Neural cell (in vitro differentiated cells): Measurements from ENCODE around the gene SLC25A23. TPM values are rescaled to one million over a fixed set of nuclear protein-coding genes. Genes with fewer than 3 reads are reported as not detected.

Source experiments
- H2AFZ ChIP-seq: fragments of 200-600, 300-800 bp; sonication (generic), shearing (Covaris generic); 2 replicates; pipeline ENCODE4 v1.6.0; 2014; ENCODE audit warnings: low read depth, mild to moderate bottlenecking, antibody characterized with exemption, low read length, moderate library complexity
- H3F3A ChIP-seq: fragments of 200-600 bp; shearing (Covaris generic); 2 replicates; pipeline ENCODE4 v1.6.1; 2016; ENCODE audit warnings: mild to moderate bottlenecking, moderate library complexity, mixed read lengths, antibody characterized with exemption, low read length; ENCODE audit not compliant: insufficient read depth, poor library complexity, severe bottlenecking
- H3K27ac ChIP-seq: fragments of 200-600, 300-800 bp; sonication (generic), shearing (Covaris generic); 2 replicates; pipeline ENCODE4 v1.5.1; 2014; ENCODE audit warnings: mild to moderate bottlenecking, low read length, moderate library complexity
- H3K27me3 ChIP-seq: fragments of 300-800, 200-600 bp; sonication (generic), shearing (Covaris generic); 2 replicates; pipeline ENCODE4 v1.6.0; 2014; ENCODE audit warnings: mild to moderate bottlenecking, low read depth, low read length, moderate library complexity; ENCODE audit not compliant: insufficient read depth
- H3K36me3 ChIP-seq: fragments of 300-800, 200-600 bp; sonication (generic), shearing (Covaris generic); 2 replicates; pipeline ENCODE4 v1.5.1; 2014; ENCODE audit warnings: mild to moderate bottlenecking, antibody characterized with exemption, low read length, moderate library complexity; ENCODE audit not compliant: insufficient read depth
- H3K4me2 ChIP-seq: fragments of 300-800, 200-600 bp; sonication (generic), shearing (Covaris generic); 2 replicates; pipeline ENCODE4 v1.6.0; 2014; ENCODE audit warnings: mild to moderate bottlenecking, low read length
- H3K4me3 ChIP-seq: fragments of 300-800, 200-600 bp; sonication (generic), shearing (Covaris generic); 2 replicates; pipeline ENCODE4 v1.5.1; 2014; ENCODE audit warnings: mild to moderate bottlenecking, low read length, moderate library complexity
- H3K79me2 ChIP-seq: fragments of 200-600 bp; shearing (Covaris generic); replicated peaks from 2 replicates; pipeline ENCODE4 v1.6.0; 2014; ENCODE audit warnings: mild to moderate bottlenecking, low read length, moderate library complexity; ENCODE audit not compliant: insufficient read depth
- H3K9ac ChIP-seq: fragments of 300-800, 200-600 bp; sonication (generic), shearing (Covaris generic); 2 replicates; pipeline ENCODE4 v1.6.1; 2016; ENCODE audit warnings: mild to moderate bottlenecking, low read length, mixed read lengths
- H3K9me2 ChIP-seq: fragments of 200-600 bp; shearing (Covaris generic); 2 replicates; pipeline ENCODE4 v1.6.1; 2016; ENCODE audit warnings: mild to moderate bottlenecking, low read length, mixed read lengths; ENCODE audit not compliant: insufficient read depth
- H3K9me3 ChIP-seq: fragments of 200-600, 300-800 bp; sonication (generic), shearing (Covaris generic); 2 replicates; pipeline ENCODE4 v1.6.1; 2016; ENCODE audit warnings: mild to moderate bottlenecking, mixed run types, low read length, moderate library complexity, mixed read lengths
- H4K20me1 ChIP-seq: fragments of 200-600 bp; shearing (Covaris generic); 2 replicates; pipeline ENCODE4 v1.6.1; 2016; ENCODE audit warnings: mild to moderate bottlenecking, mixed run types; ENCODE audit not compliant: insufficient read depth
- CTCF ChIP-seq: fragments of 450-650 bp; IDR thresholded peaks from 2 replicates; pipeline ENCODE4 v1.5.1; 2014; ENCODE audit warnings: antibody characterized with exemption, mild to moderate bottlenecking, moderate library complexity; ENCODE audit not compliant: poor library complexity, severe bottlenecking
- EP300 ChIP-seq: fragments of 450-650 bp; conservative IDR thresholded peaks from 2 replicates; pipeline ENCODE4 v1.6.1; 2014; ENCODE audit warnings: antibody characterized with exemption, mild to moderate bottlenecking, moderate library complexity; ENCODE audit not compliant: poor library complexity, severe bottlenecking
- EZH2 ChIP-seq: fragments of 200-600, 300-800 bp; shearing (Covaris generic), sonication (generic); IDR thresholded peaks from 2 replicates; pipeline ENCODE4 v1.6.1; 2014; ENCODE audit warnings: antibody characterized with exemption, low read length, borderline replicate concordance, mild to moderate bottlenecking; ENCODE audit not compliant: insufficient read depth, poor library complexity, severe bottlenecking
- MXI1 ChIP-seq: fragments of 450-650 bp; conservative IDR thresholded peaks from 2 replicates; pipeline ENCODE4 v1.6.1; 2014; ENCODE audit warnings: antibody characterized with exemption, mild to moderate bottlenecking; ENCODE audit not compliant: poor library complexity, severe bottlenecking
- POLR2AphosphoS5 ChIP-seq: IDR thresholded peaks from 2 replicates; pipeline ENCODE4 v1.6.1; 2012
- RAD21 ChIP-seq: fragments of 450-650 bp; conservative IDR thresholded peaks from 2 replicates; pipeline ENCODE4 v1.6.1; 2014; ENCODE audit warnings: antibody characterized with exemption, mild to moderate bottlenecking, moderate library complexity
- REST ChIP-seq: IDR thresholded peaks from 2 replicates; pipeline ENCODE4 v1.6.1; 2012; ENCODE audit warnings: borderline replicate concordance
- SMC3 ChIP-seq: fragments of 450-650 bp; conservative IDR thresholded peaks from 2 replicates; pipeline ENCODE4 v1.6.1; 2014; ENCODE audit warnings: antibody characterized with exemption, mild to moderate bottlenecking, moderate library complexity; ENCODE audit not compliant: poor library complexity
- TAF1 ChIP-seq: IDR thresholded peaks from 2 replicates; pipeline ENCODE4 v1.6.1; 2012; ENCODE audit warnings: low read depth
- polyA plus RNA-seq: library from polyadenylated mRNA; depleted of rRNA; stranded (reverse); fragments of >200 nt; gene quantifications from 2 replicates; pipeline ENCODE4 v1.2.3, GENCODE V29; 2014
- small RNA-seq, 3 experiments: library from RNA; depleted of rRNA; stranded (forward); fragments of <200 nt; gene quantifications; one replicate each; pipeline ENCODE3, GENCODE V24; 2012

Gene SLC25A23
- polyA plus RNA-seq, 1 donor from 2014 or later = 36.3 TPM

- Histone ChIP-seq H3K9ac (peak within 1 kb of the TSS; percentile 97), H4K20me1 (no peaks in the 10 kb centered on the region), H3K9me2 (no peaks in the 10 kb centered on the region), H3K27me3 (no peaks in the 10 kb centered on the region), H3K79me2 (peaks cover 20% of the 10 kb centered on the region), H3K4me3 (peak within 1 kb of the TSS; percentile 77), H3K4me2 (peak within 1 kb of the TSS; percentile 77), H3K27ac (peak within 1 kb of the TSS; percentile 99), H2AFZ (peak within 1 kb of the TSS; percentile 81), H3F3A (no peaks in the 10 kb centered on the region), H3K36me3 (peaks cover 3% of the 10 kb centered on the region), H3K9me3 (no peaks in the 10 kb centered on the region)
- TF ChIP-seq MXI1 (peak; percentile 84), CTCF (peak; percentile 51), REST (peak; percentile 83), SMC3 (peak; percentile 60), TAF1 (peak; percentile 68), POLR2AphosphoS5 (peak; percentile 90), EP300 (peak; percentile 75), RAD21 (peak; percentile 50), EZH2 (no peak)
Observed at GRCh38 chr19:6393074-6393982, 66.3 kb downstream of the SLC25A23 start, which contains the start of gene GTF2F1. GTF2F1 (minus strand) TSS chr19:6393164; CDS start chr19:6392995, 169 bp downstream.

GRCh38 chr19:6392221-6393073 is 67.1 kb downstream of the SLC25A23 start:
- TF ChIP-seq TAF1 (no peak), SMC3 (peak; percentile 12)
- Histone ChIP-seq H3K27me3 (no peaks in the 10 kb centered on the region), H3K36me3 (peaks cover 3% of the 10 kb centered on the region), H4K20me1 (no peaks in the 10 kb centered on the region), H3K27ac (peak overlapping the region; percentile 99), H3F3A (no peaks in the 10 kb centered on the region), H3K79me2 (peaks cover 20% of the 10 kb centered on the region), H3K9me2 (no peaks in the 10 kb centered on the region), H3K4me3 (peak overlapping the region; percentile 77), H2AFZ (peak overlapping the region; percentile 81), H3K4me2 (peak overlapping the region; percentile 77), H3K9ac (peak overlapping the region; percentile 97), H3K9me3 (no peaks in the 10 kb centered on the region)

Small RNA genes lying within 50 kb of the gene (small RNA-seq; reads per million reads assigned to genes)
- gene AC010503.2 (0 reads per million in 3 experiments), gene MIR6790 (0 to 1.4 (median 0.32) reads per million in 3 experiments)

Other genes starting within 250 kb of the SLC25A23 start
- gene MLLT1, start 179.8 kb downstream of the SLC25A23 start, polyA plus RNA-seq = 34.0 and 39.3 TPM in 2 replicates
- 0.62 TPM in 1 of 2 replicates, not detected in the other for gene ACER1, start 126.2 kb downstream of the SLC25A23 start, polyA plus RNA-seq
- 79.9 and 97.8 TPM in 2 replicates for gene CLPP, start 98.3 kb downstream of the SLC25A23 start, polyA plus RNA-seq
- gene ALKBH7, start 87.0 kb downstream of the SLC25A23 start, polyA plus RNA-seq = 154 and 179 TPM in 2 replicates
- 1.5 and 2.4 TPM in 2 replicates for gene PSPN, start 83.9 kb downstream of the SLC25A23 start, polyA plus RNA-seq
- 53.9 and 69.2 TPM in 2 replicates for gene GTF2F1, start 66.6 kb downstream of the SLC25A23 start, polyA plus RNA-seq
- gene KHSRP, start 35.0 kb downstream of the SLC25A23 start, polyA plus RNA-seq = 33.3 and 40.3 TPM in 2 replicates
- 3.8 and 4.2 TPM in 2 replicates for gene SLC25A41, start 26.0 kb downstream of the SLC25A23 start, polyA plus RNA-seq
- 0.43 TPM in 1 of 2 replicates, not detected in the other for gene CRB3, start 4.5 kb upstream of the SLC25A23 start, polyA plus RNA-seq
- gene DENND1C, start 22.0 kb upstream of the SLC25A23 start, polyA plus RNA-seq = 0.17 TPM in 1 of 2 replicates, not detected in the other
- 17.8 and 25.9 TPM in 2 replicates for gene TUBB4A, start 42.5 kb upstream of the SLC25A23 start, polyA plus RNA-seq
- gene TNFSF9, start 71.2 kb upstream of the SLC25A23 start, polyA plus RNA-seq = 0.86 and 1.3 TPM in 2 replicates
- not detected in 2 replicates for gene CD70, start 131.4 kb upstream of the SLC25A23 start, polyA plus RNA-seq
- not detected in 2 replicates for gene TNFSF14, start 210.4 kb upstream of the SLC25A23 start, polyA plus RNA-seq